ENCODE data around the gene DNM3. TPM values are rescaled to one million over a fixed set of nuclear protein-coding genes. Genes with fewer than 3 reads are reported as not detected.

Gene DNM3
- total RNA-seq, 6 experiments from 2014 or later = 0.25 to 0.73 (median 0.39) TPM

- no peak for TF ChIP-seq CTCF (IDR thresholded peaks at IDR 0.05)
- H3K4me1 Mint-ChIP-seq (ENCODE audit: low read depth) = no peaks in the 10 kb centered on the region
- H3K27ac Mint-ChIP-seq = no peak overlapping the region
- H3K36me3 Mint-ChIP-seq (ENCODE audit: low read depth) = no peaks in the 10 kb centered on the region
- no peak for DNase-seq
- no peaks in the 10 kb centered on the region for H3K9me3 Mint-ChIP-seq
- peaks cover 6% of the 10 kb centered on the region; the same call in 1 of the 2 replicates for H3K27me3 Mint-ChIP-seq (ENCODE audit: insufficient read depth)
- H3K4me3 Mint-ChIP-seq = no peak overlapping the region
These were observed 33.7 kb upstream of the DNM3 start for GRCh38 chr1:171807556-171807955.

- H3K4me3 Mint-ChIP-seq = no peak overlapping the region
- no peak for TF ChIP-seq CTCF (IDR thresholded peaks at IDR 0.05)
- no peak overlapping the region for H3K27ac Mint-ChIP-seq
- no peaks in the 10 kb centered on the region for H3K36me3 Mint-ChIP-seq (ENCODE audit: low read depth)
- no peaks in the 10 kb centered on the region for H3K9me3 Mint-ChIP-seq
- DNase-seq = no peak
- peaks cover 6% of the 10 kb centered on the region; the same call in 1 of the 2 replicates for H3K27me3 Mint-ChIP-seq (ENCODE audit: insufficient read depth)
- no peaks in the 10 kb centered on the region; the same call in 1 of the 2 replicates for H3K4me1 Mint-ChIP-seq (ENCODE audit: low read depth)
These were observed 31.5 kb upstream of the DNM3 start for GRCh38 chr1:171809834-171810233.

- no peak overlapping the region for H3K27ac Mint-ChIP-seq
- H3K9me3 Mint-ChIP-seq = no peaks in the 10 kb centered on the region
- no peaks in the 10 kb centered on the region for H3K36me3 Mint-ChIP-seq (ENCODE audit: low read depth)
- H3K27me3 Mint-ChIP-seq (ENCODE audit: insufficient read depth) = peaks cover 6% of the 10 kb centered on the region; the same call in 1 of the 2 replicates
- DNase-seq = no peak
- no peak overlapping the region for H3K4me3 Mint-ChIP-seq
- no peaks in the 10 kb centered on the region; the same call in 1 of the 2 replicates for H3K4me1 Mint-ChIP-seq (ENCODE audit: low read depth)
- no peak for TF ChIP-seq CTCF (IDR thresholded peaks at IDR 0.05)
These were observed 29.6 kb upstream of the DNM3 start for GRCh38 chr1:171811672-171812071.

- Mint-ChIP-seq H3K9me3 (no peaks in the 10 kb centered on the region), H3K4me1 (ENCODE audit: low read depth) (peaks cover 16% of the 10 kb centered on the region), H3K27ac (no peak overlapping the region), H3K27me3 (ENCODE audit: insufficient read depth) (peaks cover 5% of the 10 kb centered on the region; the same call in 1 of the 2 replicates), H3K36me3 (ENCODE audit: low read depth) (no peaks in the 10 kb centered on the region), H3K4me3 (no peak overlapping the region)
- no peak for TF ChIP-seq CTCF (IDR thresholded peaks at IDR 0.05)
- no peak for DNase-seq
These were observed 26.6 kb upstream of the DNM3 start for GRCh38 chr1:171814692-171815091.

- peaks cover under 1% of the 10 kb centered on the region; the same call in 1 of the 2 replicates for H3K27me3 Mint-ChIP-seq (ENCODE audit: insufficient read depth)
- H3K4me3 Mint-ChIP-seq = no peak overlapping the region
- H3K27ac Mint-ChIP-seq = no peak overlapping the region
- H3K9me3 Mint-ChIP-seq = no peaks in the 10 kb centered on the region
- no peak for DNase-seq
- H3K4me1 Mint-ChIP-seq (ENCODE audit: low read depth) = peaks cover 16% of the 10 kb centered on the region
- H3K36me3 Mint-ChIP-seq (ENCODE audit: low read depth) = no peaks in the 10 kb centered on the region
- no peak for TF ChIP-seq CTCF (IDR thresholded peaks at IDR 0.05)
These were observed 24.9 kb upstream of the DNM3 start for GRCh38 chr1:171816300-171816901.

Measured in HFFc6 (cell line).